ENCODE data around the gene CLCF1.
A peak's percentile ranks its signal among the peaks of the same experiment; 100 is the strongest.
"Not testable (repeated sequence)": the region's sequence is repeated elsewhere in the genome, so short reads cannot be mapped to it uniquely, and the experiment has no call there.

CLCF1 gene

DNA sequence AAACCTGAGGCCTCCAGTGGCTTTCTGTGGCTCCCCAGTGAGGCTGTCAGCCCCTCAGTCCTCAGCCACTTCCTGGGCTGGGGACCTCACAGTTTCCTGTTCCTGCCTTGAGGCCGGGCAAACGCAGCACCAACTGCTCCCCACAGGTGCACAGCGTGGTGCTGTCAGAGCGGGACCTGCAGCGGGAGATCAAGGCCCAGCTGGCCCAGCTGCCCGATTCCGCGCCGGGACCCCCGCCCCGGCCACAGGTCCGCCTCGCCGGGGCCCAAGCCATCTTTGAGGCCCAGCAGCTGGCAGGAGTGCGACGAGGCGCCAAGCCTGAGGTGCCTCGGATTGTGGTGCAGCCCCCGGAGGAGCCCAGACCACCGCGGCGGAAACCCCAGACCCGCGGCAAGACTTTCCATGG lies 35.9 kb upstream of the CLCF1 start:
- DNase-seq (ENCODE audit: low read depth in 1 of 2, low spot score in 1 of 2): peak in 1 of 2 donors; percentile 54

DNA sequence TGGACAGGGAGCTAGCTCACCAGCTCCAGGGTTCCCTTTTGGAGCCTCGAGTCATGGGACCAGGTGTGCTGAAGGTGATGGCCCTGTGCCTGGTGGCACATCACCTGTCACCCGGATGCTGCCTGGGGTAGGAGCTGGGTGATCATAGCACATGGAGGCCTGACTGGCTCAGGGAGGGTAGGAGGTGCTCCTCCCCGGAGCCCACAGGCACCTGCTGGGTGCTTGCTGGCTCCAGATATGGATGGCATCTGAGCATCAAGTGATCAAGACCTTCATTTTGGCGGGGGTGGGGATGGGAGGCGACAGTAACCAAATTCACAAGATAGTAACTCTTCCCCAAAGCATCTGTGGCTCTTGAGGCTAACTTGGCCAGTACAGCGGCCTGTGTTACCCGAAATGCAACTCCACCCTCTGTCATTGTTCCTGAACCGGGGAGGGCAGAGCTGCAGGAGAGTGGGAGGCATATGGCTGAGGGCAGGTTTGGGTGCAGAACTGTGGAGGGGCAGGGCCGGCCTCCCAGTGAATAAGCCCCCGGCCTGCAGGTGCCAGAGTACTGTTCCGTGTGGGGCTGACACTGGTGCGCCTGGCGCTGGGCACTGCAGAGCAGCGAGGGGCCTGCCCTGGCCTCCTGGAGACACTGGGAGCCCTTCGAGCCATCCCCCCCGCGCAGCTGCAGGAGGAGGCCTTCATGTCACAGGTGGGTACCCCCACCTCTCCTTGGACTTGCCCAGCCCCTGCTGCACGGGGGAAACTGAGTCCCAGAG lies 35.2 kb upstream of the CLCF1 start:
- no peak for DNase-seq (ENCODE audit: low read depth in 1 of 2, low spot score in 1 of 2)

DNA sequence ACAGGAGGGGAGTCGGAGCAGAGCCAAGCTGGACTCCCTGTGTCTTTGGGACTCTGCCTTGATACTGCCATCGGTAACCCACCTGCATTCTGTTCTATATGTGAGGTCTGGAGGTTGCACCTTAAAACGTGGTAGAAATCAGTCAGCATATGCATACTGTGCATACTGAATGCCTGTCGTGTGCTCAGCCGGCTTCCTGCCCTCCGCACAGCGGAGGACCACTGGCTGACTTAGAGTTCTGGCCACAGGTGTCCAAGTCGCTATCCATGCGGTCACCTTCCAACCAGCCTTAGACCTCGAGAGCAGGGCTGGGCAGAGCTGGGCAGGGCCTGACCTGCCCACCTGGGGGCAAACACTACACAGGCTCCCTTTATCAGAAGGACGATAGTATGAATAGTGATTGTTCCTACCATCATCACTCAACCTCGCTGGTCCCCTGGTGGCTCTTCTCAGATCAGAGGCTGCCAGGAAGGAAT lies 34.3 kb upstream of the CLCF1 start:
- DNase-seq (ENCODE audit: low read depth in 1 of 2, low spot score in 1 of 2): no peak

DNA sequence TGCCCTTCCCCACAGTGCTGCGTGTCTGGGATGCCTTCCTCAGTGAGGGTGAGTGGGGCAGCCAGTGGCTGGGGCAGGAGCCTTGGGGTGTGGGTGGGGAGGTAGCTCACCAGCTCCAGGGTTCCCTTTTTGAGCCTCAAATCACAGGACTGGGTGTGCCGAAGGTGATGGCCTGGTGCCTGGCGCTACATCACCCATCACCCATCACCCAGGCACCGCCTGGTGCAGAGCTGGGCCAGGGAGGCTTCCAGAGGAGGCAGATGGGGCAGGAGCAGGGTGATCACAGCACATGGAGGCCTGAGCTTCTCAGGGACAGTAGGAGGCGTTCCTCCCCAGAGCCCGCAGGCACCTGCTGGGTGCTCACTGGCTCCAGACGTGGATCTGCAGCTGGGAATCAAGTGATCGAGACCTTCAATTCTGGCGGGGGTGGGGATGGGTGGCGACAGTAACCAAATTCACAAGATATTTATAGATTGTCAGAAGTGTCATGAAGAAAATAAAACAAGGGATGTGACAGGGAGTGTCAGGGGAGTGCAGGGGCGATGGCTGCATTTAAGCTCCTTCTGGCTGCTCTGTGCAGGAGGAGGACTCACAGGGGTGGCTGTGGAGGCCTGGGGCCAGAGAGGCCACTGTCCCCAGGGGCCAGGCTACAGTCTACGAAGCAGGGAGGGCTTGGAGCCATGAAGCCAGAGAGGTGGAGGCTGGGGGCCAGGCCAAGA lies 33.7 kb upstream of the CLCF1 start:
- DNase-seq (ENCODE audit: low read depth in 1 of 2, low spot score in 1 of 2): no peak

DNA sequence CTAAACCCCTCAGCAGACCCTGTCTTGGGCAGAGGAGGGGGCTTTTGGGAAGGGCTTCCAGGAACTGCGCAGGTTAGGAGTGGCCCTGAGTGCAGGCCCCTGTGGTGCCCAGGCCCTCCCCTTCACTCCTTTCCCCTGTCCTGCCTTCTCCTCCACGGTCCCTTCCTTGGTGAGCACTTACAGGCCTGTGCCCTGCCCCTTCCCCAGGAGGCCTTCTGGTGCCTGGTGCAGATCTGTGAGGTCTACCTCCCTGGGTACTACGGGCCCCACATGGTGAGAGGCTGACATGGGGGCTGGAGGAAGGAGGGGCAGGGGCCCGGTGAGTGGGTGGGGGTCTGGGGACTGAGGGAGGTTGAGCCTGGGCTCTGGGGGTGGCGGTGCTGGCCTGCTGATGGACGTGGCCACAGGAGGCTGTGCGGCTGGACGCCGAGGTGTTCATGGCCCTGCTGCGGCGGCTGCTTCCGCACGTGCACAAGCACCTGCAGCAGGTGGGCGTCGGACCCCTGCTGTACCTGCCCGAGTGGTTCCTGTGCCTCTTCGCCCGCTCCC lies 33.1 kb upstream of the CLCF1 start:
- DNase-seq (ENCODE audit: low read depth in 1 of 2, low spot score in 1 of 2): no peak

DNA sequence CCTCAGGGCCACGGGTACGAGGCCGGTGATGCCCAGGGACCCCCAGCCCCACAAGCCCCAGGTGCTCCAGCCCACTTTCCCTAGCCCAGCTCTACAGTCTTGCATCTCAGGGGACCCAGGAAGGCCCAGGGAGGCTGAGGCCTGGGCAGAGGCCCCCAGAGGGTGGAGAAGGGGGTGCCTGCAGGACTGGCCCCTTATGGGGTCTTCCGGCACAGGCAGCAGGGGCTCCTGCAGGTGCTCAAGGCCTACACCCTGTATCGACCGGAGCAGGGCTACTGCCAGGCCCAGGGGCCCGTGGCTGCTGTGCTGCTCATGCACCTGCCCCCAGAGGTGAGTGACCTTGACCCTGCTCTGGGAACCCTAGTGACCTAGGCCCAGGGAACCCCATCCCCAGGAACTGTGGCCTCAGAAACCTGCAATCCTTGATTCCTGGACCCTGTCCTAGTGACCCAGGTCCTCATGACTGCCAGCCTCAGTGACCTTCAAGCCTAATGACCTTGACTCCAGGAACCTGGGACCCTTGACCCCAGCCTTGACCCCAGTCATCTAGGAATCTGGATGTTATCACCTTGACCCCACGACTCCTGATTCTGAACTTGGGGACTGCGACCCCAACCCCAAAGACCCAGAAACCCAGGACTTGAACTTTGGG lies 32.4 kb upstream of the CLCF1 start:
- no peak for DNase-seq (ENCODE audit: low read depth in 1 of 2, low spot score in 1 of 2)

DNA sequence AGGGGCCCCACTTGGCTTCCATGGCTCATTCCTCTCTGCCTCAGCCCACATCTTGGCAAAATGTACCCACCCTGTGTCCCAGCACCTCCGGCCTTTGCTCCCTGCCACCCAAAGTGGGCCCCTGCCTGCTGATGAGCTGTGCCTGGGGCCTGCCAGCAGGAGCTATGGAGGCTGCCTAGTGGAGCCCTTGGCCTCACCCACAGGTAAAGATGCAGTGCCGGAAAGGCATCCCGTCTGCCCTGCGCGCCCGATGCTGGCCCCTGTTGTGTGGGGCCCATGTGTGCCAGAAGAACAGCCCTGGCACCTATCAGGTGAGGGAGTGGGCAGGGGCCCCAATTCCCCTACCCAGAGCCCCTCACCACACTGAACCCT lies 31.8 kb upstream of the CLCF1 start:
- no peak for DNase-seq (ENCODE audit: low read depth in 1 of 2, low spot score in 1 of 2)

DNA sequence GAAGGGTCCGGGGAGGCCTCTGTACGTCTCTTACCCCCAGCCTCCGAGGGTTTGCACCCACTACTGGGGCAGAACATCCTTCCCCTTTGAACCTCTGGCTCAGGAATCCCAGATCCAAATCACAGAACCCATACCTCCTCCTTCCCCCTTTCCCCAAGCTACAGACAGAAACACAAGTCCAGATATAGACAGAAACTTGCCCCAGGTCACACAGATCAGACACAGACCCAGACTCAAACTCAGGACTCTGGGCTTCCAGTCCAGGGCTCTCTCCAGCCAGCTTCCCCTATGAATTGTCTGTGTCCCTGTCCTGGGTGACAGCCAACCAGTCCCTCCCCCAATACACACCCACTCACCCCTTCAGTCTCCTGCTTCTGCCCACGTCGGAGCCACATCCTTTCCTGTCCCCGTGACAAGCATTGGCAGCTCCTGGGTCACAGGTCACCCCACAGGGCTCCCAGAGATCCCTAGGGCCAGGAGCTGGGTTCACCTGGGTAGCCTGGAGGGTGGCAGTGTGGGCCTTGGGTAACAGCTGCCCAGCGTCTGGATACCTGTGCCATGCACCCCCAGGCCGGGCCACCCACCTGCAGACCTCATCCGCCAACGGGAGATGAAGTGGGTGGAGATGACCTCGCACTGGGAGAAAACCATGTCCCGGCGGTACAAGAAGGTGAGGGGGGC lies 31.3 kb upstream of the CLCF1 start:
- DNase-seq (ENCODE audit: low read depth in 1 of 2, low spot score in 1 of 2): no peak

DNA sequence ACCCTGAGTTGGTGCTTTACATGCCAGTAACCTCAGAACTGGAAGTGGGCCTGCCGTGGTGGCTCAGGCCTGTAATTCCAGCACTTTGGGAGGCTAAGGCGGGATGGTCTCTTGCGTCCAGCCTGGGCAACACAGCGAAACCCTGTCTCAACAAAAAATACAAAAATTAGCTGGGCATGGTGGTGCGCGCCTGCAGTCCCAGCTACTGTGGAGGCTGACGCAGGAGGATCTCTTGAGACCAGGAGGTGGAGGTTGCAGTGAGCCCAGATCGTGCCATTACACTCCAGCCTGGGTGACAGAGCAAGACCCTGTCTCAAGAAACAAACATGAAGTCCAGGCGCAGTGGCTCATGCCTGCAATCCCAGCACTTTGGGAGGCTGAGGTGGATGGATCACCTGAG lies 29.7 kb upstream of the CLCF1 start:
- not testable (repeated sequence) for DNase-seq (ENCODE audit: low read depth in 1 of 2, low spot score in 1 of 2)

DNA sequence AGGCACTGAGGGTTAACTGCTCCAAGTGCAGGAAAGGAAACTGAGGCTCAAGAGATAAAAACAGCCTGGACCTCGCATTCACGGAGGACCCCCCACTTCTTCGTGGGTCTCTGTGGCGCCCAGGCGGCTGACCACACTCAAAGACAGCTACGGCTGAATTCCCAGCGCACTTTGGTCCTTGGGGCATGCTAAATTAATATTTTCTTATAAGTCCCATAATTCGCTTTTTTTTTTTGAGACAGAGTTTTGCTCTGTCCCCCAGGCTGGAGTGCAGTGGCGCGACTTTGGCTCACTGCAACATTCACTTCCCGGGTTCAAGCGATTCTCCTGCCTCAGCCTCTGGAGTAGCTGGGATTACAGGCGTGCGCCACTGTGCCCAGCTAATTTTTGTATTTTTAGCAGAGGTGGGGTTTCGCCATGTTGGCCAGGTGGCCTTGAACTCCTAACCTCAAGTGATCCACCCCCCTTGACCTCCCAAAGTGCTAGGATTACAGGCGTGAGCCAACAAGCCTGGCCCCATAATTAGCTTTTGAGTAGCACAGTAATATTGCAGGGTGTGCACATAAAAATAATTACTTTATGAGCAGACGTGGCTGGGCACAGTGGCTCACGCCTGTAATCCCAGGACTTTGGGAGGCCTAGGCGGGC lies 28.9 kb upstream of the CLCF1 start:
- DNase-seq (ENCODE audit: low read depth in 1 of 2, low spot score in 1 of 2): not testable (repeated sequence)

DNA sequence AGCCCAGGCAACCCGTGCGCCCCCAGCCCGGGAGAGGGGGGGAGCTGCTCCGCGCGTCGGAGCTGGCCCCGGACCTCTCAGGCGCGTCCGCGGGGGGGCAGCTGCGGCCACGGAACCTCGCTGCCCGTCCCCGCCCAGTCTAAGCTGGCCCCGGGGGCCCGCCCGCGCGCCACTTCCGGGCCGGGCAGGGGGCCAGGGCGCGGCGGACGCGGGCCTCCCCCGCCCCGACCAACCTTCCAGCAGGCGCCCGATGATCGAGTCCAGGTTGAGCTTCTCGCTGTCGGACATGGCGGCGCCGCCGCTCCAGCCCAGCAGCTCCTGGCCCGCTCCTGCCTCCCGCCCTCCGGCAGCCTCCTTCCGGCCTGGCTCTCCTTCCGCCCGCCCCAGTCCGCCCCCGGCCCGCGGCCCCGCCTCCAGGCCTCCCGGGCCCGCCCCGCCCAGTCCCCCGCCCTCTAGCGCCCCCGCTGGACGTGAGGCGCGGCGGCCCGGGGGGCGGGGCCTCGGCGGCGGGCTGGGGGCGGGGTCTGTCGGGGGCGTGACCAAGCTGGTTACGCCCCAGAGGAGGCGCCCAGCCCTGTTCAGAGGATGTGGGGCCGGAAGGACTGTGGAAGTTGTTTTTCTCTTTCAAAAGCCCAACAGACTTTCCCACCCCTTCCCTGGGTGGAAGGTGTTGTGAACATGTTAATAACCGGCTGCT lies 28.2 kb upstream of the CLCF1 start, which contains the start of gene PPP1CA:
Gene PPP1CA (minus strand): TSS at position 364 of the 697 bp plus-strand sequence. CDS start 76 bp downstream, at position 288.
- peak; percentile 85 to 94 for DNase-seq (ENCODE audit: low read depth in 1 of 2, low spot score in 1 of 2)

DNA sequence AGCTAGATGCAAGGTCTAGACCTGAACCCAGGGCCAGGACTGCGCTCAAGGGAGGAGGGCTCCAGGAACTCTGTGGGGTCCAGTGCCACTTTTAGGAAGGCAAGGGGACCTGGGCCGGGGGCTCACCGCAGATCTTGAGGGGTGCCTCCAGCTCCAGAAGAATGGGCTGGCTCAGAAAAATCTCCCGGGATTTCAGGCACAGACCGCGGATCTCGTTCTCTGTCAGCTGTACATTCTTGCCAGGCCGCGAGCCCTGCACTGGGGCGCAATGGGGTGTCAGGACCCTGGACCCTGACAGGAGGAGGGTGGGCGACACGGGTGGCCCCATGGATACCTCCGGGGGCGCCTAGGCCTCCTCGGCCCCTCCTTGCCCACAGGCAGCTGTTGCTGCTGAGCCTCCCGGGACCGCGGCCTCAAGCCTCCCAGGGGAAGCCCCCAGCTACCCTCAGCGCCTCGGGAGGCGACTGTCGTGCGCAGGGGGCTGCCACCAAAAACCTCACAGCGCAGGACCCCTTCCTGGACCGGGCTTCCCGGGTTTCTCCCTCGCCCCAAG lies 27.6 kb upstream of the CLCF1 start:
- no peak for DNase-seq (ENCODE audit: low read depth in 1 of 2, low spot score in 1 of 2)

DNA sequence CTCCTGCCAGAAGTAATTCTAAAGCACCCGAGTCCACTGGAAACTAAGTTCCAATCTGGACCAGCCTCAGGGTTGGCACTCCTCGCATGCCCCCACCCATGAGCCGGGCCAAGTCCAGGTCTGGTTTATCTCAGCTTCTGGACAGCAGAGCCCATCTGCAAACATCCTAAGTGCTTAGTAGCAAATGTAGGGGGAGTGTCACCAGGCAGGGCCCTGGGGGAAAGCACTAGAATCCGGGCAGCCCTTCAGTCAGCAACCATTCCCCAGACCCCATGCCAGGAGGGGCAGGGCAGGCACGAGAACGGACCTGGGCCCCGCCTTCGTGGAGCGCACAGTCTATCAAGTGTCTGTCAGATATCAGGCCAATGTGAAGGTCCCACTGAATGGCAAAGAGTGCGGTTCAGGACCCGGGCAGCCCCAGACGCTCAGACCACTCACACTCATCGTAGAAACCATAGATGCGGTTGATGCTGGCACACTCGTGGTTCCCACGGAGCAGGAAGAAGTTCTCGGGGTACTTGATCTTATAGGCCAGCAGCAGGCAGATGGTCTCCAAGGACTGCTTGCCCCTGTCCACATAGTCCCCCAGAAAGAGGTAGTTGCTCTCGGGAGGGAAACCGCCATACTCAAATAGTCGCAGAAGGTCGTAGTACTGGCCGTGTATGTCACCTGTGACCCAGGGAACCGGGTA lies 27.0 kb upstream of the CLCF1 start:
- no peak for DNase-seq (ENCODE audit: low read depth in 1 of 2, low spot score in 1 of 2)

DNA sequence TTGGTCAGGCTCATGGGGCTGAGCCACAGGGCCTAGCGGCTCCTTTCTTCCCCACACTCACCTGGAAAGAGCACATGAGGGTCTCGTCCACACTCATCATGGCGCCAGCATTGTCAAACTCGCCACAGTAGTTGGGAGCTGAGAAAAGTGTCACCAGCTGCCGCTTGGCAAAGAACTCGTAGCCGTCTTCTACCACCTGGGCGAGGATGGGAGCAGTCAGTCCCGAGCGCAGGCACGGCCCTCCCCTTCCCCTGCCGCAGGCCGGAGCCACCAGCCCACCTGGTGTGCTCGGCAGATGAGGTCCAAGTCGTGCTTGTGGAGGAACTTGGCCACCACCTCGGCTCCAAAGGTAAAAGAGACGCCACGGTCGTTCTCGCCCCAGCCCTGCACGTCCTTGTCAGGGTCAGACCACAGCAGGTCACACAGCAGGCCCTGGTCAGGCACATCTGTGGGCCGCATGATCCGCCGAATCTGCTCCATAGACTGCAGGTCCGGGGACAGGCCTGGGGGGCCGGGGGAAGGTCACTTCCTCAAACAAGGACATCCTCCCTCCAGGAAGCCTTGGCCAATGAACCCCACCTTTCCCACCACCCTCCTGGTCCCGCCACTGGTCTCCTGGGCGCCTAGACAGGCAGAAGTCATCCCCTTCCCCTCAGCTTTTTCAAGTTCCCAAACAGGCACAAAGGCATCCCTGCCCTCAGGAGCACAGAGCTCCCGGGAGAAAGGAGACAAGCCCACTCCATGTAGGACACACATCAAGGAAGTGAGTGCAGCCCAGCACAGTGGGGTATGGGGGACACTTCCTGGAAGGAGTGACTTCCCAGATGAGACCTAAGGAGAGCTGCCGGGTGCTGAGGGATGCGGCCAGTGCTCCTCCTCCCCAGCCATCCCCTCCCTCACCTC lies 25.5 kb upstream of the CLCF1 start:
- no peak for DNase-seq (ENCODE audit: low read depth in 1 of 2, low spot score in 1 of 2)

DNA sequence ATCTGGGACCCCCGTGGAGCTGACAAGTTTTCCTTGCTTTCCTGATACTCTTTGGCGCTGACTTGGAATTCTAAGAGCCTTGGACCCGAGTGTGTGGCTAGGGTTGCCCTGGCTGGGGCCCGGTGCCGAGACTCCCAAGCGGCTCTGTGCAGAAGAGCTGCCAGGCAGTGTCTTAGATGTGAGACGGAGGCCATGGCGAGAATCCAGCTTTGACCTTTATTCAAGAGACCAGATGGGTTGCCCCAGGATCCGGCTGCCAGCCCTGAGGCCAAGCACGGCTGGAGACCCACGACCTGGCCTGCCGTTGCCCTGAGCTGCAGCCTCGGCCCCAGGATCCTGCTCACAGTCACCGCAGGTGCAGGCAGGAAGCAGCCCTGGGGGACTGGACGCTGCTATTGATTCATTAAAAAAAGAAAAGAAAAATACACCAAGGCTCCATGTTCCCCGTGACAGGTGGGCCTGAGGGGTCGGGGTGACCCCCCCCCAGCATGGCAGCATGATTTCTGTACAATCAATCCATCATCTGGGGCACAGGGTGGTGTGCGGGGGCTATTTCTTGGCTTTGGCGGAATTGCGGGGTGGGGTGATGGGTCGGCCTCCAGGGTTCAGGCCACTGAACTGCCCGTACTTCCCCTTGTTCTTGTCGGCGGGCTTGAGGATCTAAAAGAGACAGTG lies 24.7 kb upstream of the CLCF1 start:
- no peak for DNase-seq (ENCODE audit: low read depth in 1 of 2, low spot score in 1 of 2)

DNA sequence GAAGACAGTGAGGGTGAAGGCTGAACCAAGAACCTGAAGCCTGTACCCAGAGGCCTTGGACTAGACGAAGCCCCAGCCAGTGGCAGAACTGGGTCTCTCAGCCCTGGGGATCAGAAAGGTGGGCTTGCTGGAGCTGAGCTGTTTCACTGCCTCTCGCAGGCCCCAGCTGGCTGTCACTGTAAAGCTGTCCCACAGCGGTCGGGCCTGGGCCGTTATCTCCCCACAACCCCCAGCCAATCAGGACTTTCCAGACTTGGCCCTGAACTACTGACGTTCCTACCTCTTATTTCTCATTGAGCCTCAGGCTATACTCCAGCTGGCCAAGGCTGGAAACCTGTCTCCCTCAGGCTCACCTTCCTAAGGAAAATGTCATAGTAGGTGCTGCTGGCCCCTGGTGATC lies 24.1 kb upstream of the CLCF1 start:
- no peak for DNase-seq (ENCODE audit: low read depth in 1 of 2, low spot score in 1 of 2)

DNA sequence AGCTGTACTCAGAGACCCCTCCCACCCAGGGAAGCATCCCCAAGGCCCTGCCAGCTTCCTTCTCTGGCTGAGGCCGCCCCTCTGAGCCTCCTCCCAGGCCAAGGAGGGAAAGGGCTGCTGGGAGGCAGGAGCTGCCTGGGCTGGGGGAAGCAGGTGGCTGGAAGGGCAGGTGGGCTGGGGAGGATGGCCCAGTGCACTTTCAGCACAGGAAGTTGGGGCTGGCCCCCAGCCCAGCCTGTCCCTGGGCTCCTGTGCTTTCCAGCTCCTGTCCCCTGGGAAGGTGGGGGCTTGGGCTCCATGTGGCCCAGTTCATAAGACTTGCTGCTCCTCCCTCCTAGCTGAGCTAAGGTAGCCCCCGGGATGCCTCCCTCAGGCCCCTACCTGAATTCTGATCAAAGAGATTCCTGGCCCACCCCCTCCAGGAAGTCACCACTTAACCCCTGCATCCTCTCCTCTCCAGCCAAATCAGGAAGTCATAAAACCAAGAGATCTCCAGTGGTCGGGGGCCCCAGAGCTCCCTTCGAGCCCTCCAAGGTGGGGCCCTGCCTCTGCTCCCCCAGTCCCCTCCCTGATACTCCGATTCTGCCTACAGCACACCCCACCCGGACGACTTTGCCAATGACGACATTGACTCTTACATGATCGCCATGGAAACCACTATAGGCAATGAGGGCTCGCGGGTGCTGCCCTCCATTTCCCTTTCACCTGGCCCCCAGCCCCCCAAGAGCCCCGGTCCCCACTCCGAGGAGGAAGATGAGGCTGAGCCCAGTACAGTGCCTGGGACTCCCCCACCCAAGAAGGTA lies 23.4 kb upstream of the CLCF1 start:
- no peak for DNase-seq (ENCODE audit: low read depth in 1 of 2, low spot score in 1 of 2)
